Measurements from ENCODE around the gene R3HDM1.

- TF ChIP-seq CTCF (IDR thresholded peaks at IDR 0.05) (no peak), EZH2 (IDR thresholded peaks at IDR 0.05; ENCODE audit: borderline replicate concordance, insufficient read depth, low read depth, low read length, poor library complexity, severe bottlenecking) (no peak)
These were observed 20.1 kb downstream of the R3HDM1 start for GRCh38 chr2:135551356-135551755.

All from B cell (primary cell).